Fibroblast of lung (primary cell): ENCODE data around the gene SURF4. TPM values are rescaled to one million over a fixed set of nuclear protein-coding genes. Genes with fewer than 3 reads are reported as not detected.

Source experiments
- DNase-seq, 2 donors: peaks; one replicate each; pipeline versions ENCODE4 v3.0.0 to v3.0.0-alpha.2; 2010; ENCODE audit warnings: low read depth in 2 of 2
- H2AFZ ChIP-seq: 2 replicates; pipeline ENCODE4 v1.5.1; 2012; ENCODE audit warnings: low read length, control low read depth, inconsistent platforms
- H3K27ac ChIP-seq: 2 replicates; pipeline ENCODE4 v1.5.1; 2011; ENCODE audit warnings: low read length, control low read depth; ENCODE audit not compliant: insufficient read depth
- H3K27me3 ChIP-seq: 2 replicates; pipeline ENCODE4 v1.5.1; 2011; ENCODE audit warnings: mild to moderate bottlenecking, low read length; ENCODE audit not compliant: control insufficient read depth, insufficient read depth
- H3K36me3 ChIP-seq: 2 replicates; pipeline ENCODE4 v1.5.1; 2011; ENCODE audit warnings: low read length; ENCODE audit not compliant: control insufficient read depth, insufficient read depth
- H3K4me1 ChIP-seq: 2 replicates; pipeline ENCODE4 v1.5.1; 2011; ENCODE audit warnings: low read length; ENCODE audit not compliant: control insufficient read depth, insufficient read depth; ENCODE audit errors: extremely low read depth
- H3K4me2 ChIP-seq: 2 replicates; pipeline ENCODE4 v1.5.1; 2011; ENCODE audit warnings: low read length, control low read depth; ENCODE audit not compliant: insufficient read depth; ENCODE audit errors: extremely low read depth
- H3K4me3 ChIP-seq, 4 experiments: fragments of 200-600 bp in 1 of 4; sonication (generic) in 1 of 4; replicated peaks in 1 of 4; 2 replicates each; pipeline ENCODE4 v1.5.1; 2011 to 2016; ENCODE audit warnings: low read length in 4 of 4, low read depth in 3 of 4, mild to moderate bottlenecking in 3 of 4, control low read depth in 2 of 4, inconsistent platforms in 1 of 4, mixed read lengths in 1 of 4; ENCODE audit not compliant: insufficient read depth in 1 of 4; ENCODE audit errors: control extremely low read depth in 1 of 4
- H3K79me2 ChIP-seq: 2 replicates; pipeline ENCODE4 v1.5.1; 2012; ENCODE audit warnings: mild to moderate bottlenecking, low read length, inconsistent platforms; ENCODE audit not compliant: control insufficient read depth, insufficient read depth
- H3K9ac ChIP-seq: 2 replicates; pipeline ENCODE4 v1.5.1; 2011; ENCODE audit warnings: mild to moderate bottlenecking, low read length, control low read depth; ENCODE audit not compliant: insufficient read depth
- H3K9me3 ChIP-seq: 2 replicates; pipeline ENCODE4 v1.5.1; 2012; ENCODE audit warnings: low read depth, low read length; ENCODE audit not compliant: control insufficient read depth, insufficient read depth
- H4K20me1 ChIP-seq: 2 replicates; pipeline ENCODE4 v1.5.1; 2011; ENCODE audit warnings: low read length; ENCODE audit not compliant: control insufficient read depth, insufficient read depth; ENCODE audit errors: extremely low read depth
- EZH2 ChIP-seq: IDR thresholded peaks from 2 replicates; pipeline ENCODE4 v1.5.1; 2012; ENCODE audit warnings: low read length, control low read depth, mild to moderate bottlenecking; ENCODE audit errors: missing control alignments
- polyA plus RNA-seq, 2 donors: library from polyadenylated mRNA; depleted of rRNA in 1 of 2; stranded (reverse) in 1 of 2; unstranded in 1 of 2; fragments of >200 nt; gene quantifications; 2 replicates each; pipeline ENCODE4 v1.2.1, GENCODE V29; 2011 to 2012; ENCODE audit warnings: missing spikeins in 1 of 2
- total RNA-seq: library from RNA; depleted of rRNA; stranded (reverse); fragments of >200 nt; gene quantifications from 2 replicates; pipeline ENCODE4 v1.2.1, GENCODE V29; 2014
- TF ChIP-seq, protein P1 (sequence below), 2 donors: IDR thresholded peaks in 1 of 2; conservative IDR thresholded peaks in 1 of 2; 1 replicate in 1 of 2; 2 replicates in 1 of 2; pipeline ENCODE4 v1.5.1; 2011 to 2012; ENCODE audit warnings: low read length in 2 of 2, control low read depth in 1 of 2, inconsistent platforms in 1 of 2, low read depth in 1 of 2, mild to moderate bottlenecking in 1 of 2

SURF4 gene
- total and polyA plus RNA-seq, 2 donors (not counting 1 experiment from before 2014, with no cell fraction given) = 338 to 358 TPM

DNA sequence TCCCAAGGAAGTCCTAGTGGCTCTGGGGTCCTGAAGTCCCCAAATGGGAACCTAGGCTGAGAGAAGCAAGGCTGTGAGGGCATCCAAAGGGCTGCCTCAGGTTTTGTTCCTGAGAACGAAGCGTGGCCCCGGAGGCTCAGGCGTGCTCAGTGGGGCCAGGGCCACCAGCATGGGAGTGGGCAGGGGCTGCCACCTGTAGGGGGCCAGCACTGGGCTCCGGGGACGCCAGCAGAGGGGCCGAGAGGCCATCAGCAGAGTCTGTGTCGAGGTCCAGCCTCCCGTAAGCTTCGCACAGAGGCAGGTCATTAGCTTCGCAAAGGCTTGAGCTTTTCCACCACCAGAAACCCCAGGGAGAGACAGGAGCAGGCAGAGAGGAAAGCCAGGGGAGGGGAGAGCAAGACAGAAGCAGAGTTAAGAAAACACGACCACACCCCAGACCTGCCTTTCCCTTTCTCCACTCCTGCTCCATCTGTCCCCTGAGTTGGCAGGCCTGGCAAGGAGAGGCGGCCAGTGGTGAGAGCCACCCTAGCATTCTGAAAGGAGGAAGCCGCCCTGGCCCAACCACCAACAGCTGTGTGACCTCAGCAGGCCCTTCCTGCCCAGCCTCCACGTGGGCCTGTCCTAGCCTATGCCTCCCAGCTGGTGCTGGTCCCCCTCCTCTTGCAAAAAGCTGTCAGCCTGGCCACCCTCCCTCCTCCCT, 34.3 kb downstream of the SURF4 start:
- Histone ChIP-seq H3K4me2 (no peak overlapping the region), H3K36me3 (peaks cover 33% of the 10 kb centered on the region), H3K9me3 (no peaks in the 10 kb centered on the region), H3K27ac (no peak overlapping the region), H3K27me3 (no peaks in the 10 kb centered on the region), H3K9ac (no peak overlapping the region), H2AFZ (no peak overlapping the region), H3K4me3 (no peak overlapping the region), H3K79me2 (peaks cover 13% of the 10 kb centered on the region), H3K4me1 (peaks cover 5% of the 10 kb centered on the region), H4K20me1 (no peaks in the 10 kb centered on the region)
- no peak for DNase-seq
- TF ChIP-seq, protein P1, sequence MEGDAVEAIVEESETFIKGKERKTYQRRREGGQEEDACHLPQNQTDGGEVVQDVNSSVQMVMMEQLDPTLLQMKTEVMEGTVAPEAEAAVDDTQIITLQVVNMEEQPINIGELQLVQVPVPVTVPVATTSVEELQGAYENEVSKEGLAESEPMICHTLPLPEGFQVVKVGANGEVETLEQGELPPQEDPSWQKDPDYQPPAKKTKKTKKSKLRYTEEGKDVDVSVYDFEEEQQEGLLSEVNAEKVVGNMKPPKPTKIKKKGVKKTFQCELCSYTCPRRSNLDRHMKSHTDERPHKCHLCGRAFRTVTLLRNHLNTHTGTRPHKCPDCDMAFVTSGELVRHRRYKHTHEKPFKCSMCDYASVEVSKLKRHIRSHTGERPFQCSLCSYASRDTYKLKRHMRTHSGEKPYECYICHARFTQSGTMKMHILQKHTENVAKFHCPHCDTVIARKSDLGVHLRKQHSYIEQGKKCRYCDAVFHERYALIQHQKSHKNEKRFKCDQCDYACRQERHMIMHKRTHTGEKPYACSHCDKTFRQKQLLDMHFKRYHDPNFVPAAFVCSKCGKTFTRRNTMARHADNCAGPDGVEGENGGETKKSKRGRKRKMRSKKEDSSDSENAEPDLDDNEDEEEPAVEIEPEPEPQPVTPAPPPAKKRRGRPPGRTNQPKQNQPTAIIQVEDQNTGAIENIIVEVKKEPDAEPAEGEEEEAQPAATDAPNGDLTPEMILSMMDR (conservative IDR thresholded peaks at IDR 0.05 in 1 of 2, IDR thresholded peaks at IDR 0.05 in 1 of 2; ENCODE audit: low read depth in 1 of 2, low read length in 2 of 2) = no peak
- TF ChIP-seq EZH2 = no peak

DNA sequence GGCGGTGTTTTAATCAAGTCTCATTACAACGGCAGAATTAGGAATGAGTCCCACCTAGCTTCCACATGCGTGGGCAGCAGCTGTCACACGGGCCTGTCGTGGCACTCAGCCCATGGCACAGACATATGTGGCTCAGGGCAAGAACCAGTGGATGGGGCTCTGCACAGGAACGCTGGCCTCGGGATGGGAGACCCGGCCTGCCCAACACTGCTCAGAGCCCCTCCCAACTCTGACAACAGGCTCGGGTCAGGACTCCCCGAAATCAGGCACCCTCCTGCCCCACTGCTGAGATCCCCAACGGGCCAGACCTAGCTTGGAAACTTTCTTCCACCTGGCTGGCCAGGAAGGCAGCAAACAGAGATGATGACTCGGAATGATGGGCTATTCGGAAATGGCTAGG, 34.9 kb downstream of the SURF4 start:
- H3K4me3 ChIP-seq = no peak overlapping the region
- peaks cover 2% of the 10 kb centered on the region for H3K4me1 ChIP-seq
- H2AFZ ChIP-seq = no peak overlapping the region
- H3K4me2 ChIP-seq = no peak overlapping the region
- no peak for TF ChIP-seq EZH2
- TF ChIP-seq, protein P1 (conservative IDR thresholded peaks at IDR 0.05 in 1 of 2, IDR thresholded peaks at IDR 0.05 in 1 of 2; ENCODE audit: low read depth in 1 of 2, low read length in 2 of 2) = no peak
- no peak for DNase-seq
- peaks cover 33% of the 10 kb centered on the region for H3K36me3 ChIP-seq
- no peaks in the 10 kb centered on the region for H3K9me3 ChIP-seq
- H3K79me2 ChIP-seq = peaks cover 7% of the 10 kb centered on the region
- H3K27me3 ChIP-seq = no peaks in the 10 kb centered on the region
- H4K20me1 ChIP-seq = no peaks in the 10 kb centered on the region
- H3K27ac ChIP-seq = no peak overlapping the region
- no peak overlapping the region for H3K9ac ChIP-seq

DNA sequence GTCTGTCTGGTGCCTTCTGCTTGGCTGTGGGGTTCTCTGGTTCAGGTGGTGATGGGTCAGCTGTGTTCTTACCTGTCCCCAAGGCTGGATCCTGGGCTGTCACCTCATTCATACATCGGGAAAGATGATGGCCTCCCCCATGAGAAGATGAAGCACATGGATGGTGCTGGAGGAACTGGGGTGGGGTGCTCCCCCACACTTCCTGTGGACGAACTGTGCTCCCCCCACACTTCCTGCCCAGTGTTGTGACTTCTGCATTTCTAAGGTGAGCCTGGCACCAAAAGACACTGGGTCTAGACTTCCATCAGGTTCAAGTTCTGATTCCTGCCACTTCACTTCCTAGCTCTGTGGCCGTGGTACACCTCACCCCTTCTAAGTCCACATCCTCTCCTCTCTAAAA, 35.6 kb downstream of the SURF4 start:
- Histone ChIP-seq H3K4me3 (no peak overlapping the region), H3K79me2 (peaks cover 5% of the 10 kb centered on the region), H3K27ac (no peak overlapping the region), H4K20me1 (no peaks in the 10 kb centered on the region), H3K9ac (no peak overlapping the region), H3K9me3 (no peaks in the 10 kb centered on the region), H3K4me1 (peaks cover 2% of the 10 kb centered on the region), H3K36me3 (peaks cover 31% of the 10 kb centered on the region), H3K27me3 (no peaks in the 10 kb centered on the region), H3K4me2 (no peak overlapping the region), H2AFZ (no peak overlapping the region)
- no peak for TF ChIP-seq EZH2
- TF ChIP-seq, protein P1 (conservative IDR thresholded peaks at IDR 0.05 in 1 of 2, IDR thresholded peaks at IDR 0.05 in 1 of 2; ENCODE audit: low read depth in 1 of 2, low read length in 2 of 2) = no peak
- no peak for DNase-seq
